AG04450 (cell line): Measurements from ENCODE around the gene SMTNL2. TPM values are rescaled to one million over a fixed set of nuclear protein-coding genes. Genes with fewer than 3 reads are reported as not detected.

ENCODE experiments used
- CTCF ChIA-PET: fragments of 300-600, 350-600 bp; formaldehyde crosslinking; extraction: SDS; loops from one replicate; lab custom pipeline; 2022; ENCODE audit warnings: antibody characterized with exemption, inconsistent platforms; lab: Charles Lee
- POLR2A ChIA-PET: fragments of 350-600 bp; formaldehyde crosslinking; extraction: SDS; loops from one replicate; lab custom pipeline; 2021; ENCODE audit warnings: antibody characterized with exemption, inconsistent platforms; lab: Yijun Ruan, JAX
- DNase-seq: peaks from one replicate; pipeline ENCODE4 v3.0.0-alpha.2; 2011; ENCODE audit warnings: low read depth, low spot score
- H3K27ac ChIP-seq: one replicate; pipeline ENCODE4 v1.5.1; 2012; ENCODE audit warnings: low read depth, low read length, control low read depth
- H3K27me3 ChIP-seq: one replicate; pipeline ENCODE4 v1.6.0; 2012; ENCODE audit warnings: low read length; ENCODE audit not compliant: control insufficient read depth, insufficient read depth
- H3K4me3 ChIP-seq: 2 replicates; pipeline ENCODE4 v1.5.1; 2011; ENCODE audit warnings: mild to moderate bottlenecking, low read depth, low read length, control low read depth
- H3K9me3 ChIP-seq: 2 replicates; pipeline ENCODE4 v1.5.1; 2012; ENCODE audit warnings: low read length; ENCODE audit not compliant: control insufficient read depth, insufficient read depth
- polyA plus RNA-seq: library from polyadenylated mRNA; depleted of rRNA; stranded (reverse); fragments of >200 nt; gene quantifications from 2 replicates; pipeline ENCODE4 v1.2.3, GENCODE V29; 2011; rRNA removed
- small RNA-seq: library from RNA; depleted of rRNA; stranded (forward); fragments of <200 nt; gene quantifications from one replicate; pipeline ENCODE3, GENCODE V24; 2012; ENCODE audit warnings: low read depth; ENCODE audit not compliant: insufficient read length
- TF ChIP-seq, protein P1 (sequence below): IDR thresholded peaks from 2 replicates; pipeline ENCODE4 v1.5.1; 2011; ENCODE audit warnings: low read depth, low read length, control low read depth, inconsistent platforms

SMTNL2 gene
- polyA plus RNA-seq, 1 experiment: 0.04 TPM

- H3K4me3 ChIP-seq: no peak overlapping the region
- CTCF ChIA-PET: interaction anchor here (0.9 kb wide), 1 partner anchor 91 kb away, joined by 3 read pairs; no protein-coding TSS in a partner anchor
- POLR2A ChIA-PET: no interaction called here
- no peak for DNase-seq
- no peak overlapping the region for H3K27ac ChIP-seq
- peaks cover 8% of the 10 kb centered on the region for H3K27me3 ChIP-seq
- TF ChIP-seq, protein P1, sequence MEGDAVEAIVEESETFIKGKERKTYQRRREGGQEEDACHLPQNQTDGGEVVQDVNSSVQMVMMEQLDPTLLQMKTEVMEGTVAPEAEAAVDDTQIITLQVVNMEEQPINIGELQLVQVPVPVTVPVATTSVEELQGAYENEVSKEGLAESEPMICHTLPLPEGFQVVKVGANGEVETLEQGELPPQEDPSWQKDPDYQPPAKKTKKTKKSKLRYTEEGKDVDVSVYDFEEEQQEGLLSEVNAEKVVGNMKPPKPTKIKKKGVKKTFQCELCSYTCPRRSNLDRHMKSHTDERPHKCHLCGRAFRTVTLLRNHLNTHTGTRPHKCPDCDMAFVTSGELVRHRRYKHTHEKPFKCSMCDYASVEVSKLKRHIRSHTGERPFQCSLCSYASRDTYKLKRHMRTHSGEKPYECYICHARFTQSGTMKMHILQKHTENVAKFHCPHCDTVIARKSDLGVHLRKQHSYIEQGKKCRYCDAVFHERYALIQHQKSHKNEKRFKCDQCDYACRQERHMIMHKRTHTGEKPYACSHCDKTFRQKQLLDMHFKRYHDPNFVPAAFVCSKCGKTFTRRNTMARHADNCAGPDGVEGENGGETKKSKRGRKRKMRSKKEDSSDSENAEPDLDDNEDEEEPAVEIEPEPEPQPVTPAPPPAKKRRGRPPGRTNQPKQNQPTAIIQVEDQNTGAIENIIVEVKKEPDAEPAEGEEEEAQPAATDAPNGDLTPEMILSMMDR: no peak
- peaks cover 3% of the 10 kb centered on the region; the same call in 1 of the 2 replicates for H3K9me3 ChIP-seq
These were observed 73.3 kb downstream of the SMTNL2 start for GRCh38 chr17:4657678-4658077.

Small RNA genes within 50 kb of the gene (small RNA-seq; reads per million reads assigned to genes)
- not detected for gene RNU6-955P

Other genes starting within 250 kb of the SMTNL2 start
- 38.7 and 51.5 TPM in 2 replicates for gene UBE2G1, start 217.9 kb upstream of the SMTNL2 start, polyA plus RNA-seq
- not detected in 2 replicates for gene SPNS3, start 150.6 kb upstream of the SMTNL2 start, polyA plus RNA-seq
- gene SPNS2, start 85.6 kb upstream of the SMTNL2 start, polyA plus RNA-seq: not detected in 2 replicates
- 12.5 and 14.7 TPM in 2 replicates for gene MYBBP1A, start 29.1 kb upstream of the SMTNL2 start, polyA plus RNA-seq
- gene GGT6, start 24.0 kb upstream of the SMTNL2 start, polyA plus RNA-seq: not detected in 2 replicates
- not detected in 2 replicates for gene ALOX15, start 57.1 kb downstream of the SMTNL2 start, polyA plus RNA-seq
- gene PELP1, start 119.6 kb downstream of the SMTNL2 start, polyA plus RNA-seq: 10.5 and 14.4 TPM in 2 replicates
- gene ARRB2, start 126.1 kb downstream of the SMTNL2 start, polyA plus RNA-seq: 8.8 and 9.4 TPM in 2 replicates
- 21.0 and 23.2 TPM in 2 replicates for gene MED11, start 146.9 kb downstream of the SMTNL2 start, polyA plus RNA-seq
- 0.14 and 0.17 TPM in 2 replicates for gene ZMYND15, start 155.3 kb downstream of the SMTNL2 start, polyA plus RNA-seq
- gene CXCL16, start 155.4 kb downstream of the SMTNL2 start, polyA plus RNA-seq: 2.3 and 2.4 TPM in 2 replicates
- gene TM4SF5, start 187.4 kb downstream of the SMTNL2 start, polyA plus RNA-seq: not detected in 2 replicates
- 0.17 TPM in 1 of 2 replicates, not detected in the other for gene VMO1, start 201.8 kb downstream of the SMTNL2 start, polyA plus RNA-seq
- gene GLTPD2, start 204.4 kb downstream of the SMTNL2 start, polyA plus RNA-seq: not detected in 2 replicates
- gene PSMB6, start 211.6 kb downstream of the SMTNL2 start, polyA plus RNA-seq: 222 and 245 TPM in 2 replicates
- gene PLD2, start 222.6 kb downstream of the SMTNL2 start, polyA plus RNA-seq: 18.9 and 22.2 TPM in 2 replicates
- gene MINK1, start 248.8 kb downstream of the SMTNL2 start, polyA plus RNA-seq: 29.4 and 30.7 TPM in 2 replicates